ENCODE data around the gene S100A14. TPM values are rescaled to one million over a fixed set of nuclear protein-coding genes. Genes with fewer than 3 reads are reported as not detected.
"Not testable (repeated sequence)": the region's sequence is repeated elsewhere in the genome, so short reads cannot be mapped to it uniquely, and the experiment has no call there.

Gene S100A14
- total and polyA plus RNA-seq, 9 of the 15 experiments (the other 6 are each of a cell fraction or from before 2014, with no cell fraction given) = 0.10 to 0.64 (median 0.24) TPM; not detected in 3

DNA sequence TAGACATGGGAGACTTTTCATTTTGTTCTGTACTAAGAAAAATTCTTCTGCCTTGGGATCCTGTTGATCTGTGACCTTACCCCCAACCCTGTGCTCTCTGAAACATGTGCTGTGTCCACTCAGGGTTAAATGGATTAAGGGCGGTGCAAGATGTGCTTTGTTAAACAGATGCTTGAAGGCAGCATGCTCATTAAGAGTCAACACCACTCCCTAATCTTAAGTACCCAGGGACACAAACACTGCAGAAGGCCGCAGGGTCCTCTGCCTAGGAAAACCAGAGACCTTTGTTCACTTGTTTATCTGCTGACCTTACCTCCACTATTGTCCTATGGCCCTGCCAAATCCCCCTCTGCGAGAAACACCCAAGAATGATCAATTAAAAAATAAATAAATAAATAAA, 32.6 kb downstream of the S100A14 start:
- H2AFZ ChIP-seq (ENCODE audit: low read depth, low read length); H3K9me1 ChIP-seq (ENCODE audit: control insufficient read depth, insufficient read depth, low read length); H3K27ac ChIP-seq (ENCODE audit: extremely low read depth, low read depth, low read length); H3K9ac ChIP-seq (ENCODE audit: insufficient read depth in 1 of 2, low read depth in 2 of 2, low read length in 2 of 2); in situ Hi-C loops (cut with MboI); H3K36me3 ChIP-seq (ENCODE audit: control insufficient read depth, insufficient read depth, low read length); DNase-seq (ENCODE audit: extremely low read depth in 1 of 4, low spot score in 3 of 4); intact Hi-C loops (cut with micrococcal nuclease); H3K4me3 ChIP-seq; H3K4me2 ChIP-seq (ENCODE audit: insufficient read depth, low read length); H4K20me1 ChIP-seq (replicated peaks; ENCODE audit: control insufficient read depth, insufficient read depth, low read length); H3K9me3 ChIP-seq (replicated peaks; ENCODE audit: control insufficient read depth, insufficient read depth, low read depth, low read length); BruUV-seq (replicated peaks); H3K79me2 ChIP-seq (ENCODE audit: control insufficient read depth, insufficient read depth, low read length); H3K4me1 ChIP-seq (replicated peaks in 1 of 2; ENCODE audit: control insufficient read depth in 2 of 2, insufficient read depth in 2 of 2, low read length in 2 of 2); FAIRE-seq; H3K27me3 ChIP-seq (ENCODE audit: control insufficient read depth in 2 of 2, insufficient read depth in 2 of 2, low read length in 2 of 2); ATAC-seq: not testable (repeated sequence)
- ChIA-PET POLR2A (interaction anchor here (1.3 kb wide), 1 partner anchor 9 kb away, joined by 4 read pairs; no protein-coding TSS in a partner anchor), CTCF (ENCODE audit: low intra/inter-chr PET ratio) (interaction anchor here (0.7 kb wide), 1 partner anchor 11 kb away, joined by 3 read pairs; no protein-coding TSS in a partner anchor)
- peak; percentile 51 for TF ChIP-seq CBFA2T3 (IDR thresholded peaks at IDR 0.05)
- 14% methylated on average over 1 of the region's 3 CpGs for WGBS (ENCODE audit: insufficient coverage, low coverage, missing lambda C conversion rate)

DNA sequence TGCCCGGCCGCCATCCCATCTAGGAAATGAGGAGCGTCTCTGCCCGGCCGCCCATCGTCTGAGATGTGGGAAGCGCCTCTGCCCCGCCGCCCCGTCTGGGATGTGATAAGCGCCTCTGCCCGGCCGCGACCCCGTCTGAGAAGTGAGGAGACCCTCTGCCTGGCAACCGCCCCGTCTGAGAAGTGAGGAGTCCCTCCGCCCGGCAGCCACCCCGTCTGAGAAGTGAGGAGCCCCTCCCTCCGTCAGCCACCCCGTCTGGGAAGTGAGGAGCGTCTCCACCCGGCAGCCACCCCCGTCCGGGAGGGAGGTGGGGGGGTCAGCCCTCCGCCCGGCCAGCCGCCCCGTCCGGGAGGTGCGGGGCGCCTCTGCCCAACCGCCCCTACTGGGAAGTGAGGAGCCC, 33.3 kb downstream of the S100A14 start:
- FAIRE-seq; H3K36me3 ChIP-seq (ENCODE audit: control insufficient read depth, insufficient read depth, low read length); H3K9ac ChIP-seq (ENCODE audit: insufficient read depth in 1 of 2, low read depth in 2 of 2, low read length in 2 of 2); H3K9me1 ChIP-seq (ENCODE audit: control insufficient read depth, insufficient read depth, low read length); H3K27ac ChIP-seq (ENCODE audit: extremely low read depth, low read depth, low read length); ATAC-seq; H3K79me2 ChIP-seq (ENCODE audit: control insufficient read depth, insufficient read depth, low read length); H4K20me1 ChIP-seq (replicated peaks; ENCODE audit: control insufficient read depth, insufficient read depth, low read length); DNase-seq (ENCODE audit: extremely low read depth in 1 of 4, low spot score in 3 of 4); BruUV-seq (replicated peaks); H3K27me3 ChIP-seq (ENCODE audit: control insufficient read depth in 2 of 2, insufficient read depth in 2 of 2, low read length in 2 of 2); CTCF ChIA-PET (ENCODE audit: low intra/inter-chr PET ratio); H3K4me2 ChIP-seq (ENCODE audit: insufficient read depth, low read length); H3K9me3 ChIP-seq (replicated peaks; ENCODE audit: control insufficient read depth, insufficient read depth, low read depth, low read length); H3K4me1 ChIP-seq (replicated peaks in 1 of 2; ENCODE audit: control insufficient read depth in 2 of 2, insufficient read depth in 2 of 2, low read length in 2 of 2); intact Hi-C loops (cut with micrococcal nuclease); H2AFZ ChIP-seq (ENCODE audit: low read depth, low read length); in situ Hi-C loops (cut with MboI); H3K4me3 ChIP-seq: not testable (repeated sequence)
- 20% methylated on average over 1 of the region's 34 CpGs for WGBS (ENCODE audit: insufficient coverage, low coverage, missing lambda C conversion rate)
- POLR2A ChIA-PET = interaction anchor here (1.3 kb wide), 1 partner anchor 10 kb away, joined by 4 read pairs; no protein-coding TSS in a partner anchor

All from K562 (cell line).